Stimulated activated CD8-positive, alpha-beta memory T cell treated with anti-CD3 and anti-CD28 coated beads, Interleukin-15, amount 100 ng/mL, for 1 hour (primary cell): ENCODE measurements around the gene C12orf57.
"Not testable (repeated sequence)": the region's sequence is repeated elsewhere in the genome, so short reads cannot be mapped to it uniquely, and the experiment has no call there.

ENCODE experiments used
- DNase-seq: peaks from one replicate; pipeline ENCODE4 v3.0.0-alpha.2; 2020; ENCODE audit warnings: low read depth

C12orf57 gene, protein sequence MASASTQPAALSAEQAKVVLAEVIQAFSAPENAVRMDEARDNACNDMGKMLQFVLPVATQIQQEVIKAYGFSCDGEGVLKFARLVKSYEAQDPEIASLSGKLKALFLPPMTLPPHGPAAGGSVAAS

DNA sequence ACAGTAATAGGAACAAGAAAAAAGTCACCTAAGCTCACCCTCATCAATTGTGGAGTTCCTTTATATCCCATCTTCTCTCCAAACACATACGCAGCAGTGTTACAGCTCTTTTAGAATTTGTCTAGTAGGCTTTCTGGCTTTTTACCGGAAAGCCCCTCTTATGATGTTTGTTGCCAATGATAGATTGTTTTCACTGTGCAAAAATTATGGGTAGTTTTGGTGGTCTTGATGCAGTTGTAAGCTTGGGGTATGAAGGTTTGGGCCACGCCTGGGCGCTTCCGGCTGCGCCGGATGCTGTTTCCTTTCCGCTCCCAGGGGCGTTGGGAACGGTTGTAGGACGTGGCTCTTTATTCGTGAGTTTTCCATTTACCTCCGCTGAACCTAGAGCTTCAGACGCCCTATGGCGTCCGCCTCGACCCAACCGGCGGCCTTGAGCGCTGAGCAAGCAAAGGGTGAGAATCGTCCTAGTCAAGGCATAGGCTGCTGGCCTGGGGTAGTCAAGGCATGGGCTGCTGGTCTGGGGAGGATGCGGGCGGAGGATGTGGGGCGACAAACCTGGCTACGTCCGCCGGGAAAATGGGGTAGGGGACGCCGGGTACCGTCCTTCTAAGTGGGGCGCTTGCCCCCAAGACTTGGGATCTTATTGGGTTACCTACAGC, at the start of gene C12orf57, which contains the start of gene RNU7-1:
Gene C12orf57, plus strand, starts transcription at position 301 of the 659 bp plus-strand sequence. Its CDS starts 100 bp downstream, at position 401.
Gene RNU7-1, plus strand, starts transcription at position 95 of the 659 bp plus-strand sequence.
- peak; percentile 55 for DNase-seq

GRCh38 chr12:6894321-6894720, 49.5 kb upstream of the C12orf57 start:
- no peak for DNase-seq

- no peak for DNase-seq
These were observed 46.9 kb upstream of the C12orf57 start for GRCh38 chr12:6896846-6897435.

- DNase-seq = no peak
These were observed 44.4 kb upstream of the C12orf57 start for GRCh38 chr12:6899427-6899826.

DNA sequence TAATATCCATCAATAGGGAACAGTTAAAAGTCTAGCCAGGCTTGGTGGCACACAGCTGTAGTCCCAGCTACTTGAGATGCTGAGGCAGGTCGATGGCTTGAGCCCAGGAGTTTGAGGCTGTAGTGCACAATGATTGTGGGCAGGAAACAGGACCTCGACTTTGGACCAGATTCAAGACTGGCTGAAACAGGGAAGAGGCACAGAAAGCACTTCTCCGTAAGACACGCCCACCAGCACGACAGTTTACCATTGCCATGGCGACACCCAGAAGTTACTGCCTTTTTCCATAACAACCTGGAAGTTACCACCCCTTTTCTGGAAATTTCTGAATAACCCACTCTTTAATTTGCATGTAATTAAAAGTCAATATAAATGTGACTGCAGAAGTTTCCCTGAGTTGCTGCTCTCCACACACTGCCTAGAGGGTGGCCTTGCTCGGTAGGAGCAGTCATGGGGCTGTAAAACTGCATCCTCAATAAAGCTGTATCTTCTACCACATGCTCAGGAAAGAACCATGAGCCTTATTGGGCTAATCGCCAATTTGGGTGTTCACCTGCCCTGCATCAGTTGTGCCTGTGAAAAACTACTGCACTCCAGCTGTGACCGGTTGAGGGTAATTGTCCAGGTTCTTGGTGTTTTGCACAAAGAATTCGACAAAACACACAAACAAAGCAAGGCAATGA, 43.8 kb upstream of the C12orf57 start:
- DNase-seq = no peak

DNA sequence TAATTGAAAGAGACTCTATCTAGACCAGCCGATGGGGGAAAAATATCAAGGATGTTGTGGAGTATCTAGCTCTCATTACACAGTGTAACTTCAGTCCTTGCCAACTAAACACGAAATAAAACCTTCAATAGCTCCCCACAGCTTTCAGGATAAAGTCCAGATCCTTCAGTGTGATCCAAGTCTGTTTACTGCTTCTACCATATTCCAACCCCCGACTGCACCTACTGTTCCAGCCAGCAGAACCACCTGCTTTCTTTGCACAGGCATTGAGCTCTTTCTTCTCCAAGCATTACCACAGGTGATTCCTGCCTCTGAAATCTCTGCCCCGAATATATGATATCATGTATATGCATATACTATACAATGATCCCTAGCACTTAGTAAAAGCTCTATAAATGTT, 41.4 kb upstream of the C12orf57 start:
- no peak for DNase-seq

DNA sequence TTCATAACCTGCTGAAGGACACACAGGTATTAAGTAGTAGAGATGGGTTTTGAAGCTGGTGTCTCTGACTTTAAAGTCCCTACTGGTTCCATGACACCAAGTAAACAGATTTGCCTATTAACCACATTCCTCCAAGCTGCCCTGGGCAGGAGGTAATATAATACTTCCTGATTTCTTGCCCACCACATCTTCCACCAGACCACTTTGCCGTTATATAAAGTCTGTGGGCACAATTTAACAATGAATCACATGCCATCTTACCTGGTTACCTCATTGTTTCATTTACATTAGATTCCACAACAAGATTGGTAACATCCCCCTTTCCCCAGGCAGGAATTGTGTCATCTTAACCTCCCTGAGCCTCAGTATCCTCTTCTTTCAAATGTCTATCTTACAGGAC, 40.1 kb upstream of the C12orf57 start:
- no peak for DNase-seq

GRCh38 chr12:6904280-6905276, 39.2 kb upstream of the C12orf57 start, which contains the start of gene LRRC23:
Gene LRRC23 (plus strand): TSS chr12:6904822. CDS start chr12:6905634, 812 bp downstream.
- DNase-seq = peak; percentile 97

- DNase-seq = no peak
These were observed 38.3 kb upstream of the C12orf57 start for GRCh38 chr12:6905414-6906040.

DNA sequence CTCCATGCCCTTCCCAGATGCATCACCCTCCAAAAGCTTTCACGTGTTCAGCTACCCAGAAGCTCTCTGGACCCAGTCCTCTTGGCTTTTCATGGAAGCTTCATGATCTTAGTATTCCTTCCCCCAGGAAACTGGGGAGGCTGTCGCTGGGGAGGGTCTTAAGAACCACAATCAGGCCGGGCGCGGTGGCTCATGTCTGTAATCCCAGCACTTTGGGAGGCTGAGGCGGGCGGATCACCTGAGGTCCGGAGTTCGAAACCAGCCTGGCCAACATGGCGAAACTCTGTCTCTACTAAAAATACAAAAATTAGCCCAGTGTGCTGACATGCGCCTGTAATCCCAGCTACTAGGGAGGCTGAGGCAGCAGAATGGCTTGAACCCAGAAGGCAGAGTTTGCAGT, 35.7 kb upstream of the C12orf57 start:
- DNase-seq = not testable (repeated sequence)

- DNase-seq = no peak
These were observed 34.2 kb upstream of the C12orf57 start for GRCh38 chr12:6909421-6910145.

DNA sequence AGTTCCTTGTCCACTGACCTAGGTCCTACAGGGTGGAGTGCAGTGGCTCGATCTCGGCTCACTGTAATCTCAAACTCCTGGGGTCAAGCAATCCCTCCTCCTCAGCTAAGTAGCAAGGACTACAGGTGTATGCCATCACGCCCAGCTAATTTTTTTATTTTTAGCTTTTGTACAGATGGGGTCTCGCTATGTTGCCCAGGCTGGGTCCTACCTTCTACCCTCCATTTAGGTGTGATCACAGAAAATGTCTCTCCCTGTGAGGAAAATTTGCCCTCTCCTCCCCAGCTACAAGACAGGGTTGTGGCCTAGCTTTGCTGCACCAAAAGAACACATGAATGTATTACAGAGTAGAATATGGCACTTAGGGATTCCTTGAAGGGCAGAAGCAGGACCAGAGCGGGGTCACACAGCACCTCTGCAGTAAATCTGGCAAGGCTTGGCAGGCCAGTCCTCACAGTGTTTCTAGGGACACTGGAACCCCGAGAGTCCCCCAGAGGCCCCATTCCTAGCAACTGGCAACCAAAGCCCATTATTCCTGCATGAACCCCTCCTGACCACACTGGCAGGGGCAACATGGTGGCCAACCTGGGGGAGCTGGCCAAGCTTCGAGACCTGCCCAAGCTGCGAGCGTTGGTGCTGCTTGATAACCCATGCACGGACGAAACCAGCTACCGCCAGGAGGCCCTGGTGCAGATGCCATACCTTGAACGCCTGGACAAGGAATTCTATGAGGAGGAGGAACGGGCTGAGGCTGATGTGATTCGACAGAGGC, 31.5 kb upstream of the C12orf57 start:
- DNase-seq = no peak

DNA sequence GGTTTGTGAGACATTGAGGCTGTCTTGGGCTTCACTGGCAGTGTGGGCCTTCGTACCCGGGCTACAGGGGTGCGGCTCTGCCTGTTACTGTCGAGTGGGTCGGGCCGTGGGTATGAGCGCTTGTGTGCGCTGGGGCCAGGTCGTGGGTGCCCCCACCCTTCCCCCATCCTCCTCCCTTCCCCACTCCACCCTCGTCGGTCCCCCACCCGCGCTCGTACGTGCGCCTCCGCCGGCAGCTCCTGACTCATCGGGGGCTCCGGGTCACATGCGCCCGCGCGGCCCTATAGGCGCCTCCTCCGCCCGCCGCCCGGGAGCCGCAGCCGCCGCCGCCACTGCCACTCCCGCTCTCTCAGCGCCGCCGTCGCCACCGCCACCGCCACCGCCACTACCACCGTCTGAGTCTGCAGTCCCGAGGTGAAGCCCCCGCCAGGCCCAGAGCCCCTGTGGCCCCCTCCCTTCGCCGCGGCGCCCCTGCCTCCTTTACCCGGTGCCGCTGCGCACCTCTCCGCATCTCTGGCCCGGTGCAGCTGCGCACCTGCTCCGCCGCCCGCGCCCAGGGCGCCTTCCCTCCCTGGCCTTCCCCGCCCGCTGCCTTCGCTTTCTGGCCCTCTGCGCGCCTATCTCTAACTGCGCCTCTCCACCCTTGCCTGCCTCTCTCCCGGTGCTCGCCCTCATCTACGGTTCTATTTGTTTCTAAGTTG, 29.4 kb upstream of the C12orf57 start, which contains the start of gene ENO2:
Gene ENO2, plus strand, starts transcription at position 335 of the 701 bp plus-strand sequence. CDS start 1,253 bp downstream, outside the sequence.
- peak; percentile 51 for DNase-seq

- no peak for DNase-seq
These were observed 28.7 kb upstream of the C12orf57 start for GRCh38 chr12:6914947-6915788.

DNA sequence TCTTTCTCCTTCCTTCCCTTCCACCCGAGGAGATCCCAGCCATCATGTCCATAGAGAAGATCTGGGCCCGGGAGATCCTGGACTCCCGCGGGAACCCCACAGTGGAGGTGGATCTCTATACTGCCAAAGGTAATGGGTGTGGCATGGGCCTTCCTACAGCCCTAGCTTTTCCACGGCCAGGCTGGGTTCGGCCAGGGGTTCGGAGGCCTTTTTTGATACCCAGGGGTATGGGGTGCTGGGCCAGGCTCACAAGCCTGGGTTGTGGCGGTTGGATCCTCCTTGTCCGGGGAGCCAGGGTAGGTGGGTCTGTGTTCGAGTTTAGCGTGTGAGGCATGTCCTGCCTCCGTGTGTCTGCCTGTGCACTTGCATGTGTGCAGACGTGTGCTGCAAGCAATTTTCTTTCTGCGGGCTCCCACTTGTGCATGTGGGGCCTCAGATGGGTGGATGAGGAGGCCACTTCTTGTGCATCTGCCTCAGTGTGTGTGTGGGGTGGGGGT, 28.0 kb upstream of the C12orf57 start:
- DNase-seq = no peak

GRCh38 chr12:6916426-6917200, 27.2 kb upstream of the C12orf57 start:
- DNase-seq = no peak
